ENCODE measurements around the gene SLC35G4.
"Not testable (repeated sequence)": the region's sequence is repeated elsewhere in the genome, so short reads cannot be mapped to it uniquely, and the experiment has no call there.

SLC35G4 gene

GRCh38 chr18:11609488-11609887 is at the start of gene SLC35G4:
Gene SLC35G4, plus strand, starts transcription at chr18:11609596. Its CDS starts 0 bp downstream, at chr18:11609596.
- not testable (repeated sequence) for DNase-seq

- no peak for DNase-seq
These were observed 48.1 kb upstream of the SLC35G4 start for GRCh38 chr18:11561293-11561692.

- DNase-seq: no peak
These were observed 43.7 kb upstream of the SLC35G4 start for GRCh38 chr18:11565716-11566115.

GRCh38 chr18:11566236-11566965 is 43.0 kb upstream of the SLC35G4 start:
- DNase-seq: no peak

- DNase-seq: no peak
These were observed 42.0 kb upstream of the SLC35G4 start for GRCh38 chr18:11567396-11567795.

- DNase-seq: no peak
These were observed 39.3 kb upstream of the SLC35G4 start for GRCh38 chr18:11570073-11570588.

GRCh38 chr18:11570769-11571412 is 38.5 kb upstream of the SLC35G4 start:
- peak; percentile 50 for DNase-seq

GRCh38 chr18:11572201-11572600 is 37.2 kb upstream of the SLC35G4 start:
- no peak for DNase-seq

GRCh38 chr18:11574545-11574944 is 34.9 kb upstream of the SLC35G4 start:
- no peak for DNase-seq

- no peak for DNase-seq
These were observed 31.9 kb upstream of the SLC35G4 start for GRCh38 chr18:11577271-11578112.

GRCh38 chr18:11578799-11579198 is 30.6 kb upstream of the SLC35G4 start:
- DNase-seq: no peak

GRCh38 chr18:11579916-11580315 is 29.5 kb upstream of the SLC35G4 start:
- no peak for DNase-seq

- no peak for DNase-seq
These were observed 28.1 kb upstream of the SLC35G4 start for GRCh38 chr18:11581286-11581685.

GRCh38 chr18:11585596-11585995 is 23.8 kb upstream of the SLC35G4 start:
- DNase-seq: no peak

GRCh38 chr18:11586896-11587295 is 22.5 kb upstream of the SLC35G4 start:
- no peak for DNase-seq

- no peak for DNase-seq
These were observed 22.0 kb upstream of the SLC35G4 start for GRCh38 chr18:11587432-11587831.

GRCh38 chr18:11587846-11588245 is 21.6 kb upstream of the SLC35G4 start:
- DNase-seq: peak; percentile 42

GRCh38 chr18:11591957-11592356 is 17.4 kb upstream of the SLC35G4 start:
- DNase-seq: no peak

GRCh38 chr18:11600321-11600720 is 9.1 kb upstream of the SLC35G4 start:
- DNase-seq: no peak

- DNase-seq: peak; percentile 7
These were observed 1.5 kb upstream of the SLC35G4 start for GRCh38 chr18:11607906-11608305.

- DNase-seq: not testable (repeated sequence)
These were observed 778 bp upstream of the SLC35G4 start for GRCh38 chr18:11608618-11609017.

- DNase-seq: not testable (repeated sequence)
These were observed 3.7 kb downstream of the SLC35G4 start for GRCh38 chr18:11613073-11613472.

GRCh38 chr18:11613611-11614010 is 4.2 kb downstream of the SLC35G4 start:
- DNase-seq: not testable (repeated sequence)

Measured in hematopoietic multipotent progenitor cell treated with erythropoietin and hydrocortisone succinate and interleukin-3 and kit ligand, for 6 days (in vitro differentiated cells).